Transverse colon (tissue), 4 donors: ENCODE data around the gene RNF145.

ENCODE experiments used
- POLR2A ChIP-seq: fragments of 450-650 bp; IDR thresholded peaks from one replicate; pipeline ENCODE4 v1.6.1; 2016; ENCODE audit warnings: antibody characterized with exemption, mild to moderate bottlenecking, moderate library complexity
- POLR2AphosphoS5 ChIP-seq, 3 donors: sonication (generic); formaldehyde crosslinking; IDR thresholded peaks; one replicate each; pipeline ENCODE4 v1.6.1; 2016; ENCODE audit warnings: antibody characterized with exemption in 3 of 3
- TF ChIP-seq, protein P1 (sequence below), 5 experiments: fragments of 200-600 bp in 3 of 5; fragments of 450-650 bp in 2 of 5; sonication (generic) in 3 of 5; IDR thresholded peaks; 1 replicate in 2 of 5; 2 replicates in 3 of 5; pipeline ENCODE4 v1.5.1; 2016 to 2017; ENCODE audit warnings: antibody characterized with exemption in 5 of 5, inconsistent platforms in 3 of 5, mild to moderate bottlenecking in 2 of 5, moderate library complexity in 1 of 5

GRCh38 chr5:159186319-159186718 is 23.0 kb downstream of the RNF145 start:
- TF ChIP-seq, protein P1, sequence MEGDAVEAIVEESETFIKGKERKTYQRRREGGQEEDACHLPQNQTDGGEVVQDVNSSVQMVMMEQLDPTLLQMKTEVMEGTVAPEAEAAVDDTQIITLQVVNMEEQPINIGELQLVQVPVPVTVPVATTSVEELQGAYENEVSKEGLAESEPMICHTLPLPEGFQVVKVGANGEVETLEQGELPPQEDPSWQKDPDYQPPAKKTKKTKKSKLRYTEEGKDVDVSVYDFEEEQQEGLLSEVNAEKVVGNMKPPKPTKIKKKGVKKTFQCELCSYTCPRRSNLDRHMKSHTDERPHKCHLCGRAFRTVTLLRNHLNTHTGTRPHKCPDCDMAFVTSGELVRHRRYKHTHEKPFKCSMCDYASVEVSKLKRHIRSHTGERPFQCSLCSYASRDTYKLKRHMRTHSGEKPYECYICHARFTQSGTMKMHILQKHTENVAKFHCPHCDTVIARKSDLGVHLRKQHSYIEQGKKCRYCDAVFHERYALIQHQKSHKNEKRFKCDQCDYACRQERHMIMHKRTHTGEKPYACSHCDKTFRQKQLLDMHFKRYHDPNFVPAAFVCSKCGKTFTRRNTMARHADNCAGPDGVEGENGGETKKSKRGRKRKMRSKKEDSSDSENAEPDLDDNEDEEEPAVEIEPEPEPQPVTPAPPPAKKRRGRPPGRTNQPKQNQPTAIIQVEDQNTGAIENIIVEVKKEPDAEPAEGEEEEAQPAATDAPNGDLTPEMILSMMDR (IDR thresholded peaks at IDR 0.05), result no peak
- TF ChIP-seq POLR2AphosphoS5 (IDR thresholded peaks at IDR 0.05) (no peak), POLR2A (no peak)
